NCI-H2029 (cell line): ENCODE measurements around the gene KPNA3.

Experiments
- DNase-seq: peaks from one replicate; lab custom pipeline; 2025; lab: John Stamatoyannopoulos, UW

Gene KPNA3

DNA sequence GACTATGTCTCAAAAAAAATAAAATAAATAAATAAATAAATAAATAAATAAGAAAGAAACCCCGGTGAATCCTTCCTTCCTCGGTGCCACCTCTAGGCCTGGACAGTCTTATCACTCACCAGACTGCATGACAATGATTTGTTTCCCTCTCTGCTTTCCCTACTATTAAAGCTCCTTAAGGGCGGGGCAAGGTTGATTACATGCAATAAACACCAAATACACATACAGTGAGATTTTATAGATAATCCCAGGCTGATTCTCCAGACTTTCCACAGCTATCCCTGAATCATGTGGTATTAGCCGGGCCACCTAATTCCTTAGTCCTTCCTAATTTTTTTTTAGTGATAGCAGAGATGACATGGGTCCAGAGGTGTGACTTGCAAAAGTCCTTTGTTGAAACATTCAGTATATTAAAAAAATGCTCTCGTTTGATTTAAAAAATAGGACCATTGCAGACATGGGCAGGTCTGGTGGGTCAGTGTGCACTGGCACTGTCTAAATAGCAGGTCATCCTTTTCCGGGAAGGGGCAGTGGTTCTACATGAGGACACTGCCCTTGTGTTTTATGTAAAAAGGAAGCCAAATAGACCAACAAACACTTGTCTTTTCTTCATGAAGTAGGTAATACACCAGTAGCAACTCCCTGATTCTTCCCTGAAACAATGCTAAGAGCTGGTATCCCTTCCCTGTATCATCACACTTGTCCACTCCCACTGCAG lies 115.7 kb downstream of the KPNA3 start:
- DNase-seq: no peak

DNA sequence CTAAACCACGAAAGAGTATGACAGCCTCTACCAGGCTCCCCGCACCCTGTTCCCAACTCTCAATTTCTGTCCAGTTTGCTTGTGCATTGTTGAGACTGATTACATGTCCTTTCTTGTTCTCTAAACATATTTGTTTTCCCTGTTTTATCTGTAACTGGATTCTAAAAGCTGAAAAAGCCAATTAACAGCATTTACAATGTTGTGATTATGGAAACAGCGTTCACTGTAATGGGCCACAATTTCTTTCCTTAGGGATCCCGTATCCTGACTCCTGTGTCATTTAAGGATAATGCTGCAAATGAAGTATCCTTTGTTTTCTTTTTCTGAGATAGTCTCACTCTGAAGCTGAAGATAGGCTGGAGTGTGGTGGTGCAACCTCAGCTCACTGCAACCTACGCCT lies 121.7 kb downstream of the KPNA3 start:
- DNase-seq: no peak

DNA sequence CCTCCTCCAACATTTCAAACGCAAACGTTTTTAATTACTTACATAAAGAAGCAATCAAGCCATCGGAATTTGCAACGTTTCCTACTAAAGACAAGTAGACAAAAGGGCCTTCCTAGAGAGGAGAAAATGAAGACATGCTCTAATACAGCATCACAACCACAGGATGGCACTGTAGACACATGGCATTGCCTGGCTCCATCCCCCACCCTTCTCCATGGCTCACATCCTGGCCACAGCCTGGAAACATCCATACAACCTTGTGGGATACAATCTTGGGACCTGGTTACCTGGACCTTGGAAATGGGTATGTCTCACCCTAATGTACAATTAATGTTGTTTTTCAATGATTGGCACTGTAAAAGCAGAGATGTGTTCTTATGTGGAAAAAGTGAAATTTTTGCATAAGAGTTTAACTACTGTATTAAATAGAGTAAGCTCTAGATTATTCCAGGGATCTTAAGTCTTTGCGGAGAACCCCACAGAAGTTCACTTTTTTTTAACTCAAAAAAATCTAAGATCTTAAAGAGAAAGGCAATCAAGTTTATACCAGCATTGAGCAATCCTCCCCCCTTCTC lies 122.7 kb downstream of the KPNA3 start:
- DNase-seq: peak; percentile 46

- DNase-seq: no peak
These were observed 124.7 kb downstream of the KPNA3 start for GRCh38 chr13:49667773-49668172.

DNA sequence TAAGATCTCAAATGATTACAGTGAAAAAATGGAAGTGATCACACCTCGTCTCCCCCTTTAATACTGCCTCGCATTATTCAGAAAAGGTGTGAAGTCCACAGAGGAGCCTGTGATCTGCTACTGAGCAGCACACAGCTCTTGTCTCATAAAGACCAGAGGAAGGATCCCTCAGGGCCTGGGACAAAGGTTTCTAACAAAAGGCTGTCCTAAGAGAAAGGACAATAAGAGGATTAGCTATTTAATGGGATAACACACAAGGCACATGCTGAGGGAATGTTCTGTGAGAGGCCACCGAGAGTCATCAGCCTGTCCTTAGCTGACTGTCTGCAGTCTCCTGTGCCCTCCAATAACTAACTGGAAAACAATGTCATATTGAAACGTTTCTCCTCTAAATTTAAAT lies 127.9 kb downstream of the KPNA3 start:
- DNase-seq: no peak

DNA sequence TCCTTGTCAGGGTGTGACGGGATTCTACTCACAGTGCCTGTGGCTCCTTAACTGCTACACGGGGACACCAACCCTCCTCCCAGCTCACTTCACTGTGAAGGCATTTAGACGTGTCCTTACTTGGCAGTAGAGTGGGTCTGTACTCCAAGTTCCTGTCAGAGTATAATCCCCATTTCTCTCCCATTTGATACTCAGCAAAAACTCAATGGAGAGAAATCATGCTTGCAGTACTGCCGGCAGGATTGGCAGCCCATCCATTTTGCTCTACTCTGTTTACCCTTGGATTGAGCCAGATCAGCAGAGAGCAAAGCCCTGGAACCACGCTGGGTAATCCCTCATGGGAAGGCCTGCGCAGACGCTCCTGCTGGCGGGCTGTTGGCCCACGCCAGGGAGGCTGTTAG lies 135.2 kb downstream of the KPNA3 start:
- no peak for DNase-seq

GRCh38 chr13:49655906-49656305 lies 136.6 kb downstream of the KPNA3 start:
- no peak for DNase-seq

DNA sequence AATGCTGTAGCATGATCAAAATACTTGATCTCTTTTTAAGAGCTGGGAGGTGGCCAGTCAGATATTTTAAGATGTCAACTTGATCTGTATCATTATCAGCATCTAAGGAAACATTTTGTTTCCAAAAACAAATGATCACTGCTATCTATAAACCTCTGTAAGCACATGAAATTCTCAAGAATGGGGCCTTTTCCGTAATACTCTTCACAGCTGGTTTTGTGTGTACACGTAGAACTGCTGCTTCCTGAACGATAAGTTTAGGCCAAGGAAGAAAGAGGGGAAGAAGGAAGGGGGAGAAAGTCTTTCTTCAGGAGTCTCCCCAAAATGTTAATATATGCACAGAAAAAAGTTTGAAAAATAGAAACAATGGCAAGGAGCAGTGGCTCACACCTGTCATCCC lies 138.5 kb downstream of the KPNA3 start:
- DNase-seq: no peak

DNA sequence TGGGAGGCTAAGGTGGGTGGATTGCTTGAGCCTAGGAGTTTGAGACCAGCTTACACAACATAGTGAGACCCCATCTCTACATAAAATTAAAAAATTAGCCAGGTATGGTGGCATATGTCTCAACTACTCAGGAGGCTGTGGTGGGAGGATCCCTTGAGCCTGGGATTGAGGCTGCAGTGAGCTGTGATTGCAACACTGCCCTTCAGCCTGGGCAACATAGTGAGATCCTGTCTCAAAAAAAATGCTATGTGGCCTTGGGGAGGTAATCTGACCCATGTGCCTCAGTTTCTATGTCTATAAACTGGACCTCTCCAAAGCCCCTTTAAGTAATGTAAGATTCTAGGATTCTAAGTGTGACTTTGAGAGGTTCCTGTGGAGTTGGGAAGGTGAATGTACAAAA lies 139.0 kb downstream of the KPNA3 start:
- DNase-seq: no peak

DNA sequence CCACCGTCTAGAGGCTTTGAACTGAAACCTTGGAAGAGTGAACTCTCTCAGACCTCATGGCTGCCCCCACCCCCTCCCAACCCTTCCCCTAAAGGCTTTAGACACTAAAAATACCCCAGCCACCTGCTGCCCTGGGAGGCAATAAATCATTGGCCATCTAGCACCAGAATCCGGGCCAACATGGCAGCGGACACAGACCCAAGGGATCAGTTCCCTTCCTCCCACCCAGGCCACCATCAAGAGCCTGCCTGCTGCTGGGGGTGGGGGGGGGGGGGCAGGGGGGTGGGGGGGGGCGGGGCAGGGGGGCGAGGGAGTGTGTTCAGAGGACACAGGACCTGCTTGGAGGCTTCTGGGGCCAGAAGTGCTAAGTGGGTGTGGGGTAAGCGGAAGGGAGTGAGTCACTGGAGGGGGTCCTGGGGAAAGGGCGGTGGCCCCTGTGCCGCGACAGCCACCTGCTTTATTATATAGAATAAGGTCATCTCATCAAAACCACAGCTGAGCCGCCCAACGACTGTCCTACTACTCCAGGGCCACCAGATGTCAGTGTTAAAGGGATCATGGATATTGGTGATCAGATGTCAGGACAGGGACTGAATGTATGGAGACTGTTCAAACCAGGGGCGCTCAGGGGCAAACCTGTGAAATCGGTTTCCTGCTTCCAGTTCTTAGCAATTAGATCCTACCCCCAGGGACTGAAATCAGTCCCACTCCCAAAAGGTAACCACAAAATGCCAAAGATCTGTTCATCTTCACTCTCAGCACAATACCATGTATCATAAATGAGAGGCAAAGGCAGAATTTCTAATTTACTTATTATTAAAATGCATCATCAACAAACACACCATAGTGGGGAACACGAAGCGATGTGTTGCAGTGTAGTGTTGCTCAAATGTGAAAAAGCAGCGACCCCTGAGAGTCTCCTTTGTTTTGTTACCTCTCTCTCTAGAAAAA lies 139.9 kb downstream of the KPNA3 start:
- no peak for DNase-seq

DNA sequence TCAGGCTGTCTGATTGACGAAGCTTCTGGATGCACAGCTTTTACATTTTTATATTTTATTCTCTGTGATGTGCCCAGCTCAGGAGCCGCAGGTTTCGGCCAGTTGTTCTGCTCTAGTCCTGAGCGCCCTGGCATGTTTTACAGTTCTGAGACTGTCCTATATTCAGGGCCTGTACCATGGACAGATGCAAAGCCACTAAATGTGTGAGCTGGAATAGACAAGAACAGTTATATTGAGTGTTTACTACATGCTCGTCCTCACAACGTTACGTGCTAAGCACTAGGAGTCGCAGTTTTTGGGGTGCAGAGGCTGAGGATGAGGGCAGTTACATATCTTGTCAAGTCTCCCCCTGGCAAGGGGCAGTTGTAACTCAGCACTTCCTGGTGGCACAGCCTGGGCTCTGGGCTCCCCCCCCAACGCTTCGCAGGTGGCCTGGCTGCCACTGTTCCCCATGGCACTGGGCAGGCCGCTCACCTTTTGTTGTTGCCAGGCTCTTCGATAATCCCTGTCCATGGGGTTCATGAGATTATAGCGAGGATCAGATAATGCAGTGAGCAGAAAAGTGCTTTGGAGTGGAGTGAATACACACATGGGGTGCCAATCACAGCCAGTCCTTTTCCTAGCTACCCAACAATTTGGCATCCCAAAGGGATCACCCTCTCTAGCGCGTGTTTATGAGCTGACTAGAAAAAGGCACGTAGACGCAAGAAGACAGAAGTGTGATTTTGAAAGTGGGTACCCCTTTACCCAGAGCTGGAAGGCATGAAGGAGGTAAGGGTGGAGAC lies 140.7 kb downstream of the KPNA3 start:
- no peak for DNase-seq

DNA sequence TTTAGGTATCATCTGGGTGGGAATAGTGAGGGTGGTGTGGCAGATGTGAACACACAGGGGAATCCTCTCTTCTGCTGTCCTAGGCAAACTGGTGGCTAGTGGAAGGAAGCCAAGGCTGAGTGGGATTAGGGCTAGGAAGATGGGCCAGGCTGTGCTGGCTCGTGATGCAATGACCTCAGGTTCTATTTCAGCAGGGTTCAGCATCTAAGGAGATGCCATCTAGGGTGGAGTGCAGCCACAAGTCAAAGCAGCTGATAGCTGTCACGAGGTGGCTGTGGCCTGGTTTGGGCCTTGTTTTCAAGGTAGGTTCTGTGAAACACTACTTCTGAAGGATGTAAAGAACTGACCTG lies 142.5 kb downstream of the KPNA3 start:
- DNase-seq: no peak
